ENCODE results near the gene DHRS2. TPM values are rescaled to one million over a fixed set of nuclear protein-coding genes. Genes with fewer than 3 reads are reported as not detected.

Gene DHRS2
- polyA plus RNA-seq, 1 donor (not counting 4 experiments of a cell fraction or from before 2014, with no cell fraction given): 0.14 TPM

DNA sequence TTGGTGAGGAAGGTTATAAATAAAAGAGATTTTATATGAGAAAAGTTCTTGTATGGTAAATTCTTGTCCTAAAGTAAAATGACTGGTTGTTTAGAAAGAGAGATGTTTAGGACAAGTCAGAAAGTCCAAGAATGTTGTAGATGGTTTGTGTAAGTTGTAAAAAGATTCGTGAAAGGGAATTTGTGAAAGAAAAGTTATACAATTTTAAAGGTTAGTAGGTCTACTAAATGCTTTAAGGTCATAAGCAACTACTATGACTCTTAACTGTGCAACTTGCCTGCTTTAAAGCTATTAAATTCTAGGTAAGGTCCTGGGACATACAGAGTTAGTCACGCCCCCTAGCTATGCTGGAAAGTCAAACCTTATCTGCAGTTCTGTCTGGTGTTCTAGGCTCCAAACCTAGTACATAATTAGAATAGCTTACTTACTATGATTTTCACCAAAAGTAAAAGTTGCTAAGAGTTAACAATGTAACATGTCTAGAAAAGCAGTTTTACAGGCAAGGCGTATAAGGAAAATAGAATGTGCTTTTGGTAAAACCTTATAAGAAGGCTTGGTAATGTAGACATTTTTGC, 11.2 kb upstream of the DHRS2 start:
- no peaks in the 10 kb centered on the region for H4K20me1 ChIP-seq (ENCODE audit: control insufficient read depth, extremely low read depth, insufficient read depth, low read length)
- H3K4me3 ChIP-seq (ENCODE audit: control insufficient read depth in 2 of 3, extremely low read depth in 1 of 3, insufficient read depth in 2 of 3, low read depth in 1 of 3, low read length in 3 of 3): no peak overlapping the region
- no peak for DNase-seq (ENCODE audit: low read depth, low spot score)
- H3K9me3 ChIP-seq (ENCODE audit: control insufficient read depth, low read depth, low read length): peaks cover 2% of the 10 kb centered on the region
- no peaks in the 10 kb centered on the region for H3K4me1 ChIP-seq (ENCODE audit: control insufficient read depth, extremely low read depth, insufficient read depth, low read length)
- H3K27ac ChIP-seq (ENCODE audit: control insufficient read depth, insufficient read depth, low read length): no peak overlapping the region
- no peaks in the 10 kb centered on the region for H3K79me2 ChIP-seq (ENCODE audit: control insufficient read depth, insufficient read depth, low read length)
- no peak for TF ChIP-seq EZH2 (IDR thresholded peaks at IDR 0.05; ENCODE audit: low read length)
- TF ChIP-seq, protein P1, sequence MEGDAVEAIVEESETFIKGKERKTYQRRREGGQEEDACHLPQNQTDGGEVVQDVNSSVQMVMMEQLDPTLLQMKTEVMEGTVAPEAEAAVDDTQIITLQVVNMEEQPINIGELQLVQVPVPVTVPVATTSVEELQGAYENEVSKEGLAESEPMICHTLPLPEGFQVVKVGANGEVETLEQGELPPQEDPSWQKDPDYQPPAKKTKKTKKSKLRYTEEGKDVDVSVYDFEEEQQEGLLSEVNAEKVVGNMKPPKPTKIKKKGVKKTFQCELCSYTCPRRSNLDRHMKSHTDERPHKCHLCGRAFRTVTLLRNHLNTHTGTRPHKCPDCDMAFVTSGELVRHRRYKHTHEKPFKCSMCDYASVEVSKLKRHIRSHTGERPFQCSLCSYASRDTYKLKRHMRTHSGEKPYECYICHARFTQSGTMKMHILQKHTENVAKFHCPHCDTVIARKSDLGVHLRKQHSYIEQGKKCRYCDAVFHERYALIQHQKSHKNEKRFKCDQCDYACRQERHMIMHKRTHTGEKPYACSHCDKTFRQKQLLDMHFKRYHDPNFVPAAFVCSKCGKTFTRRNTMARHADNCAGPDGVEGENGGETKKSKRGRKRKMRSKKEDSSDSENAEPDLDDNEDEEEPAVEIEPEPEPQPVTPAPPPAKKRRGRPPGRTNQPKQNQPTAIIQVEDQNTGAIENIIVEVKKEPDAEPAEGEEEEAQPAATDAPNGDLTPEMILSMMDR (optimal IDR thresholded peaks at IDR 0.05 in 1 of 3, IDR thresholded peaks at IDR 0.05 in 1 of 3, conservative IDR thresholded peaks at IDR 0.05 in 1 of 3; ENCODE audit: extremely low read depth in 1 of 3, insufficient read depth in 2 of 3, low read length in 3 of 3): no peak
- no peak overlapping the region for H2AFZ ChIP-seq (ENCODE audit: control insufficient read depth, low read length)
- no peak for FAIRE-seq
- H3K4me2 ChIP-seq (ENCODE audit: control insufficient read depth, extremely low read depth, insufficient read depth, low read depth, low read length): no peak overlapping the region
- H3K36me3 ChIP-seq (ENCODE audit: control insufficient read depth in 2 of 2, extremely low read depth in 1 of 2, insufficient read depth in 2 of 2, low read length in 2 of 2): no peaks in the 10 kb centered on the region
- no peak overlapping the region for H3K9ac ChIP-seq (ENCODE audit: control insufficient read depth, extremely low read depth, insufficient read depth, low read length)
- dilution Hi-C loops (cut with MboI; ENCODE audit: extremely low pct_ligation_motif_present, low sequenced_read_pairs): no loop called here
- no peaks in the 10 kb centered on the region for H3K9me1 ChIP-seq (ENCODE audit: control insufficient read depth, extremely low read depth, insufficient read depth, low read length)
- H3K27me3 ChIP-seq (ENCODE audit: control insufficient read depth, extremely low read depth, insufficient read depth, low read length): no peaks in the 10 kb centered on the region

DNA sequence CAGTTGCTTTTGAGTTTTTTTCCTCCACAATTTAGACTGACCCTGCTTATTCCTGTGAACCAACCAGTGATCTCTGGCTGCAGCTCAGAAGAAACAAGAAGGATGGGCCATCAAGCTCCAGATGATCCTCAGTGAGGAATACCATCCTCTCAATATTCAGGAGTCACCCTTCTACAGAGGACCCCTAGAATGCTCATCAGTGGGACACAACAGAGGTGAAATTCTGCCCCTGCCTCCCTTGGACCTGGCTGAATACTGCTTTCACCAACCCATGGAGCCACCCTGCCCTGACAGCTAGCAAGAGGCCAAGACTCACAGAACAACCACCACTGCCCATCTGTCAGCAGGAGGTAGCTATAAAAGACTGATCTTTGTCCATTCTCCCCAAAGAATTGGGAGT, 9.2 kb upstream of the DHRS2 start:
- TF ChIP-seq EZH2 (IDR thresholded peaks at IDR 0.05; ENCODE audit: low read length): no peak
- TF ChIP-seq, protein P1 (optimal IDR thresholded peaks at IDR 0.05 in 1 of 3, IDR thresholded peaks at IDR 0.05 in 1 of 3, conservative IDR thresholded peaks at IDR 0.05 in 1 of 3; ENCODE audit: extremely low read depth in 1 of 3, insufficient read depth in 2 of 3, low read length in 3 of 3): no peak
- Histone ChIP-seq H3K27me3 (ENCODE audit: control insufficient read depth, extremely low read depth, insufficient read depth, low read length) (no peaks in the 10 kb centered on the region), H3K9me1 (ENCODE audit: control insufficient read depth, extremely low read depth, insufficient read depth, low read length) (no peaks in the 10 kb centered on the region), H3K36me3 (ENCODE audit: control insufficient read depth in 2 of 2, extremely low read depth in 1 of 2, insufficient read depth in 2 of 2, low read length in 2 of 2) (no peaks in the 10 kb centered on the region), H3K9me3 (ENCODE audit: control insufficient read depth, low read depth, low read length) (peaks cover 2% of the 10 kb centered on the region), H2AFZ (ENCODE audit: control insufficient read depth, low read length) (no peak overlapping the region), H3K9ac (ENCODE audit: control insufficient read depth, extremely low read depth, insufficient read depth, low read length) (no peak overlapping the region), H4K20me1 (ENCODE audit: control insufficient read depth, extremely low read depth, insufficient read depth, low read length) (no peaks in the 10 kb centered on the region), H3K4me2 (ENCODE audit: control insufficient read depth, extremely low read depth, insufficient read depth, low read depth, low read length) (no peak overlapping the region), H3K4me1 (ENCODE audit: control insufficient read depth, extremely low read depth, insufficient read depth, low read length) (peaks cover 4% of the 10 kb centered on the region), H3K4me3 (ENCODE audit: control insufficient read depth in 2 of 3, extremely low read depth in 1 of 3, insufficient read depth in 2 of 3, low read depth in 1 of 3, low read length in 3 of 3) (no peak overlapping the region), H3K27ac (ENCODE audit: control insufficient read depth, insufficient read depth, low read length) (no peak overlapping the region), H3K79me2 (ENCODE audit: control insufficient read depth, insufficient read depth, low read length) (no peaks in the 10 kb centered on the region)
- FAIRE-seq: no peak
- dilution Hi-C loops (cut with MboI; ENCODE audit: extremely low pct_ligation_motif_present, low sequenced_read_pairs): no loop called here
- DNase-seq (ENCODE audit: low read depth, low spot score): no peak

Data from keratinocyte (primary cell).